Keratinocyte (primary cell): Measurements from ENCODE around the gene OAT. TPM values are rescaled to one million over a fixed set of nuclear protein-coding genes. Genes with fewer than 3 reads are reported as not detected.

Experiments used
- DNase-seq: peaks from one replicate; pipeline ENCODE4 v3.0.0-alpha.2; 2011; ENCODE audit warnings: low read depth, missing footprints, low spot score
- FAIRE-seq: peaks from 2 replicates; lab custom pipeline; 2011; peaks lifted over from hg19 to GRCh38; lab: Jason Lieb, UNC
- H2AFZ ChIP-seq: 2 replicates; pipeline ENCODE4 v1.6.0; 2012; ENCODE audit warnings: low read length, control low read depth, inconsistent platforms; ENCODE audit not compliant: control insufficient read depth
- H3K27ac ChIP-seq: 2 replicates; pipeline ENCODE4 v1.5.1; 2011; ENCODE audit warnings: low read length; ENCODE audit not compliant: control insufficient read depth, insufficient read depth
- H3K27me3 ChIP-seq: 3 replicates; pipeline ENCODE4 v1.6.0; 2011; ENCODE audit warnings: low read length; ENCODE audit not compliant: control insufficient read depth, insufficient read depth; ENCODE audit errors: extremely low read depth
- H3K36me3 ChIP-seq, 2 experiments: 2 replicates in 1 of 2; 3 replicates in 1 of 2; pipeline ENCODE4 v1.5.1; 2011; ENCODE audit warnings: low read length in 2 of 2, mild to moderate bottlenecking in 1 of 2; ENCODE audit not compliant: control insufficient read depth in 2 of 2, insufficient read depth in 2 of 2; ENCODE audit errors: extremely low read depth in 1 of 2
- H3K4me1 ChIP-seq: 3 replicates; pipeline ENCODE4 v1.5.1; 2011; ENCODE audit warnings: low read length; ENCODE audit not compliant: control insufficient read depth, insufficient read depth; ENCODE audit errors: extremely low read depth
- H3K4me2 ChIP-seq: 3 replicates; pipeline ENCODE4 v1.6.0; 2011; ENCODE audit warnings: low read depth, low read length; ENCODE audit not compliant: control insufficient read depth, insufficient read depth; ENCODE audit errors: extremely low read depth
- H3K4me3 ChIP-seq, 3 experiments: fragments of 200-600 bp in 1 of 3; sonication (generic) in 1 of 3; 2 replicates in 2 of 3; 3 replicates in 1 of 3; pipeline ENCODE4 v1.5.1; 2011 to 2016; ENCODE audit warnings: low read length in 3 of 3, mild to moderate bottlenecking in 3 of 3, control low read depth in 2 of 3, inconsistent platforms in 1 of 3, low read depth in 1 of 3, mixed read lengths in 1 of 3, mixed run types in 1 of 3, moderate library complexity in 1 of 3; ENCODE audit not compliant: control insufficient read depth in 2 of 3, insufficient read depth in 2 of 3; ENCODE audit errors: extremely low read depth in 1 of 3
- H3K79me2 ChIP-seq: 2 replicates; pipeline ENCODE4 v1.6.0; 2012; ENCODE audit warnings: low read length; ENCODE audit not compliant: control insufficient read depth, insufficient read depth
- H3K9ac ChIP-seq: 3 replicates; pipeline ENCODE4 v1.6.0; 2011; ENCODE audit warnings: low read length; ENCODE audit not compliant: control insufficient read depth, insufficient read depth; ENCODE audit errors: extremely low read depth
- H3K9me1 ChIP-seq: 3 replicates; pipeline ENCODE4 v1.6.0; 2011; ENCODE audit warnings: low read length; ENCODE audit not compliant: control insufficient read depth, insufficient read depth; ENCODE audit errors: extremely low read depth
- H3K9me3 ChIP-seq: 2 replicates; pipeline ENCODE4 v1.5.1; 2012; ENCODE audit warnings: low read depth, low read length; ENCODE audit not compliant: control insufficient read depth
- H4K20me1 ChIP-seq: 3 replicates; pipeline ENCODE4 v1.6.0; 2011; ENCODE audit warnings: low read length; ENCODE audit not compliant: control insufficient read depth, insufficient read depth; ENCODE audit errors: extremely low read depth
- CTCF ChIP-seq, 3 experiments: IDR thresholded peaks in 1 of 3; conservative IDR thresholded peaks in 1 of 3; optimal IDR thresholded peaks in 1 of 3; 2 replicates in 2 of 3; 3 replicates in 1 of 3; pipeline versions ENCODE3 to v1.5.1; 2011; ENCODE audit warnings: low read length in 3 of 3, mild to moderate bottlenecking in 3 of 3, moderate library complexity in 2 of 3, control low read depth in 1 of 3, inconsistent platforms in 1 of 3; ENCODE audit not compliant: insufficient read depth in 2 of 3; ENCODE audit errors: extremely low read depth in 1 of 3
- EZH2 ChIP-seq: IDR thresholded peaks from one replicate; pipeline ENCODE4 v1.6.1; 2012; ENCODE audit warnings: inconsistent platforms, mild to moderate bottlenecking, low read length, moderate library complexity
- dilution Hi-C: fragments of 300-500 bp; cut with MboI; formaldehyde crosslinking; loops from one replicate; pipeline ENCODE4 v1.7.0; 2020; ENCODE audit warnings: low sequenced_read_pairs; ENCODE audit not compliant: extremely low pct_ligation_motif_present
- polyA plus RNA-seq, 5 experiments: library from polyadenylated mRNA; depleted of rRNA in 3 of 5; stranded (reverse) in 3 of 5; stranded (forward) in 1 of 5; unstranded in 1 of 5; fragments of >200 nt; gene quantifications; 1 replicate in 1 of 5; 2 replicates in 3 of 5; 3 replicates in 1 of 5; pipeline versions ENCODE4 v1.2.1 to v1.2.3, GENCODE V29; 2011 to 2012; ENCODE audit warnings: missing spikeins in 2 of 5, low read depth in 1 of 5, low replicate concordance in 1 of 5

The OAT gene
- polyA plus RNA-seq, 1 donor (not counting 4 experiments of a cell fraction or from before 2014, with no cell fraction given): 528 TPM

GRCh38 chr10:124403548-124403947, 15.2 kb downstream of the OAT start:
- H3K27ac ChIP-seq: no peak overlapping the region
- H3K9ac ChIP-seq: no peak overlapping the region
- H3K9me1 ChIP-seq: no peaks in the 10 kb centered on the region
- dilution Hi-C loops: no loop called here
- H3K27me3 ChIP-seq: no peaks in the 10 kb centered on the region
- no peak overlapping the region for H2AFZ ChIP-seq
- H3K4me3 ChIP-seq: no peak overlapping the region
- H3K36me3 ChIP-seq: peaks cover 28 to 36% of the 10 kb centered on the region in 2 experiments
- H4K20me1 ChIP-seq: no peaks in the 10 kb centered on the region
- no peaks in the 10 kb centered on the region for H3K4me1 ChIP-seq
- DNase-seq: no peak
- TF ChIP-seq EZH2: no peak
- peak; percentile 32 to 73 (median 40) for TF ChIP-seq CTCF (optimal IDR thresholded peaks at IDR 0.05 in 1 of 3, IDR thresholded peaks at IDR 0.05 in 1 of 3, conservative IDR thresholded peaks at IDR 0.05 in 1 of 3; ENCODE audit: extremely low read depth in 1 of 3, insufficient read depth in 2 of 3, low read length in 3 of 3)
- no peak overlapping the region for H3K4me2 ChIP-seq
- peak; percentile 86 for FAIRE-seq
- peaks cover 6% of the 10 kb centered on the region for H3K79me2 ChIP-seq
- no peaks in the 10 kb centered on the region for H3K9me3 ChIP-seq

GRCh38 chr10:124402273-124402672, 16.4 kb downstream of the OAT start:
- DNase-seq: no peak
- FAIRE-seq: peak; percentile 5
- no peaks in the 10 kb centered on the region for H3K27me3 ChIP-seq
- no peak overlapping the region for H3K27ac ChIP-seq
- H3K4me1 ChIP-seq: no peaks in the 10 kb centered on the region
- H2AFZ ChIP-seq: no peak overlapping the region
- H3K9me1 ChIP-seq: no peaks in the 10 kb centered on the region
- dilution Hi-C loops: no loop called here
- H3K4me2 ChIP-seq: no peak overlapping the region
- H3K79me2 ChIP-seq: peaks cover 4% of the 10 kb centered on the region
- H3K9ac ChIP-seq: no peak overlapping the region
- no peak overlapping the region for H3K4me3 ChIP-seq
- no peaks in the 10 kb centered on the region for H3K9me3 ChIP-seq
- peaks cover 26 to 33% of the 10 kb centered on the region in 2 experiments for H3K36me3 ChIP-seq
- TF ChIP-seq CTCF (optimal IDR thresholded peaks at IDR 0.05 in 1 of 3, IDR thresholded peaks at IDR 0.05 in 1 of 3, conservative IDR thresholded peaks at IDR 0.05 in 1 of 3; ENCODE audit: extremely low read depth in 1 of 3, insufficient read depth in 2 of 3, low read length in 3 of 3) (no peak), EZH2 (no peak)
- H4K20me1 ChIP-seq: no peaks in the 10 kb centered on the region
